Lung (tissue), 12 donors: ENCODE data around the gene YAE1. TPM values are rescaled to one million over a fixed set of nuclear protein-coding genes. Genes with fewer than 3 reads are reported as not detected.
A peak's percentile ranks its signal among the peaks of the same experiment; 100 is the strongest.

ENCODE experiments used
- ATAC-seq: fragments of 200-7000 bp; cut with Tn5 transposase; one replicate; pipeline ENCODE4 v1.9.1; 2020; ENCODE audit warnings: moderate number of reproducible peaks; ENCODE audit not compliant: insufficient read depth, low FRiP score
- DNase-seq, 3 donors: peaks; one replicate each; pipeline ENCODE4 v3.0.0-alpha.2; 2013 to 2017
- H3K27ac ChIP-seq, 2 donors: one replicate each; pipeline ENCODE4 v1.5.1; 2013; ENCODE audit warnings: mild to moderate bottlenecking in 2 of 2, moderate library complexity in 2 of 2, control low read depth in 1 of 2, inconsistent platforms in 1 of 2, low read depth in 1 of 2, low read length in 1 of 2
- H3K27me3 ChIP-seq, 3 donors: one replicate each; pipeline ENCODE4 v1.5.1; 2013; ENCODE audit warnings: low read length in 2 of 3; ENCODE audit not compliant: control insufficient read depth in 3 of 3, insufficient read depth in 3 of 3
- H3K36me3 ChIP-seq, 4 donors: one replicate each; pipeline ENCODE4 v1.5.1; 2013; ENCODE audit warnings: low read length in 4 of 4, mild to moderate bottlenecking in 1 of 4, moderate library complexity in 1 of 4; ENCODE audit not compliant: control insufficient read depth in 4 of 4, insufficient read depth in 4 of 4
- H3K4me1 ChIP-seq, 5 donors: one replicate each; pipeline ENCODE4 v1.5.1; 2013; ENCODE audit warnings: low read length in 5 of 5, mild to moderate bottlenecking in 2 of 5, moderate library complexity in 1 of 5; ENCODE audit not compliant: control insufficient read depth in 5 of 5, insufficient read depth in 5 of 5
- H3K4me3 ChIP-seq: one replicate; pipeline ENCODE4 v1.5.1; 2013; ENCODE audit warnings: mild to moderate bottlenecking, control low read depth, moderate library complexity
- H3K9ac ChIP-seq, 2 donors: one replicate each; pipeline ENCODE4 v1.5.1; 2013; ENCODE audit warnings: low read length in 2 of 2, control low read depth in 1 of 2; ENCODE audit not compliant: insufficient read depth in 1 of 2
- H3K9me3 ChIP-seq, 4 donors: one replicate each; pipeline ENCODE4 v1.5.1; 2013; ENCODE audit warnings: low read length in 3 of 4, mild to moderate bottlenecking in 1 of 4, moderate library complexity in 1 of 4; ENCODE audit not compliant: control insufficient read depth in 4 of 4, insufficient read depth in 3 of 4
- CTCF ChIP-seq: IDR thresholded peaks from 2 replicates; pipeline ENCODE4 v1.5.1; 2012; ENCODE audit warnings: mild to moderate bottlenecking; ENCODE audit errors: control extremely low read depth, extremely low read depth
- WGBS, 2 donors: extraction: QIAGEN DNeasy Blood & Tissue Kit; methylation state at CpG; one replicate each; pipeline ENCODE4 v1.1.7; 2013; 5-methylcytosine and 5-hydroxymethylcytosine counted together
- polyA plus RNA-seq, 2 donors: library from polyadenylated mRNA; stranded (reverse); fragments of 200-250 nt; gene quantifications; one replicate each; pipeline ENCODE4 v1.2.1, GENCODE V29; 2013
- total RNA-seq, 2 donors: library from RNA; depleted of rRNA in 1 of 2; stranded (reverse); fragments of >200 nt in 1 of 2; gene quantifications; one replicate each; pipeline ENCODE4 v1.2.1, GENCODE V29; 2014 to 2021
- donor health status: control.
- donor health status: control.
- donor health status: Bipolar disorder and iron deficiency.
- donor health status: healthy.
- donor health status: DM: yes; HTN: yes; CAD: no.

The YAE1 gene
- total and polyA plus RNA-seq, 4 donors, result 15.4 to 35.0 (median 23.6) TPM

GRCh38 chr7:39557222-39557621 is 9.0 kb upstream of the YAE1 start:
- Histone ChIP-seq H3K9ac (no peak overlapping the region), H3K27ac (no peak overlapping the region), H3K36me3 (no peaks in the 10 kb centered on the region), H3K4me1 (peaks cover 0 to 6% (median 0%) of the 10 kb centered on the region in 5 donors), H3K9me3 (no peaks in the 10 kb centered on the region), H3K4me3 (no peak overlapping the region), H3K27me3 (no peaks in the 10 kb centered on the region)
- WGBS, 2 donors, result 42 to 46% methylated on average over 1 of the region's 1 CpG
- ATAC-seq (no peak), DNase-seq (no peak)
- no peak for TF ChIP-seq CTCF

DNA sequence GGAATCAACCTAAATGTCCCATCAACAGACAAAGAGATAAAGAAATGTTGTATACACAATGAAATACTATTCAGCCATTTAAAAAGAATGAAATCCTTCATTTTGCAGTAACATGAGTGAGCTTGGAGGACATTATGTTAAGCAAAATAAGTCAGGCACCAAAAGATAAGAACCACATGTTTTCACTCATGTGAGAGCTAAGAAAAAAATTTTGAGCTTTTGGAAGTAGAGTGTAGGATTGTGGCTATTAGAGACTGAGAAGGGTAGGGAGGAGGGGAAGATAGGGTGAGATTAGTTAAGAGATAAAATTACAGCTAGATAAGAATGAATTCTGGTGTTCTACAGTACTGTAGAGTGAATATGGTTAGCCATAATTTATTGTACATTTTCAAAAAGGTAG is 8.3 kb upstream of the YAE1 start:
- Histone ChIP-seq H3K27ac (no peak overlapping the region), H3K9ac (no peak overlapping the region), H3K36me3 (no peaks in the 10 kb centered on the region), H3K9me3 (no peaks in the 10 kb centered on the region), H3K4me3 (no peak overlapping the region), H3K27me3 (no peaks in the 10 kb centered on the region), H3K4me1 (peaks cover 0 to 6% (median 0%) of the 10 kb centered on the region in 5 donors)
- no peak for DNase-seq
- no peak for ATAC-seq
- TF ChIP-seq CTCF, result no peak

- no peak for ATAC-seq
- Histone ChIP-seq H3K4me1 (no peaks in the 10 kb centered on the region), H3K27ac (no peak overlapping the region), H3K9ac (no peak overlapping the region), H3K36me3 (no peaks in the 10 kb centered on the region), H3K27me3 (no peaks in the 10 kb centered on the region), H3K4me3 (no peak overlapping the region), H3K9me3 (no peaks in the 10 kb centered on the region)
- DNase-seq, result peak in 2 of 3 donors; percentile 24 to 45
- no peak for TF ChIP-seq CTCF
- WGBS, 2 donors, result 55 to 75% methylated on average over 1 of the region's 1 CpG
Observed at GRCh38 chr7:39560408-39560807, 5.8 kb upstream of the YAE1 start.

- Histone ChIP-seq H3K9ac (no peak overlapping the region), H3K9me3 (no peaks in the 10 kb centered on the region), H3K4me1 (no peaks in the 10 kb centered on the region), H3K27me3 (no peaks in the 10 kb centered on the region), H3K4me3 (no peak overlapping the region), H3K27ac (no peak overlapping the region), H3K36me3 (no peaks in the 10 kb centered on the region)
- 63 to 72% methylated on average over 1 of the region's 1 CpG for WGBS, 2 donors
- ATAC-seq (no peak), DNase-seq (no peak)
- no peak for TF ChIP-seq CTCF
Observed at GRCh38 chr7:39560997-39561396, 5.2 kb upstream of the YAE1 start.
